ENCODE data around the gene LRRC3C. TPM values are rescaled to one million over a fixed set of nuclear protein-coding genes. Genes with fewer than 3 reads are reported as not detected.

The LRRC3C gene
- total and polyA plus RNA-seq, 4 donors: not detected

- Histone ChIP-seq H3K27me3 (ENCODE audit: control insufficient read depth in 3 of 3, insufficient read depth in 3 of 3, low read length in 2 of 3) (peaks cover 0 to 4% (median 0%) of the 10 kb centered on the region in 3 donors), H3K4me1 (ENCODE audit: control insufficient read depth in 5 of 5, insufficient read depth in 5 of 5, low read length in 5 of 5) (peaks cover 0 to 17% (median 5%) of the 10 kb centered on the region in 5 donors), H3K9me3 (ENCODE audit: control insufficient read depth in 4 of 4, insufficient read depth in 3 of 4, low read length in 3 of 4) (no peaks in the 10 kb centered on the region), H3K27ac (ENCODE audit: low read depth in 1 of 2, low read length in 1 of 2) (peak overlapping the region; percentile 71 to 84), H3K9ac (ENCODE audit: insufficient read depth in 1 of 2, low read length in 2 of 2) (peak overlapping the region; percentile 37 to 78), H3K36me3 (ENCODE audit: control insufficient read depth in 4 of 4, insufficient read depth in 4 of 4, low read length in 4 of 4) (peaks cover 5 to 15% (median 7%) of the 10 kb centered on the region in 4 donors), H3K4me3 (peak overlapping the region; percentile 33)
- no peak for TF ChIP-seq CTCF (IDR thresholded peaks at IDR 0.05; ENCODE audit: control extremely low read depth, extremely low read depth)
- ATAC-seq (ENCODE audit: insufficient read depth, low FRiP score) (peak; percentile 0), DNase-seq (peak in 2 of 3 donors; percentile 47 to 62)
- WGBS, 2 donors: 0% methylated on average over 10 of the region's 10 CpGs
These were observed 52.4 kb downstream of the LRRC3C start for GRCh38 chr17:39979893-39980350.

- Histone ChIP-seq H3K9me3 (ENCODE audit: control insufficient read depth in 4 of 4, insufficient read depth in 3 of 4, low read length in 3 of 4) (no peaks in the 10 kb centered on the region), H3K36me3 (ENCODE audit: control insufficient read depth in 4 of 4, insufficient read depth in 4 of 4, low read length in 4 of 4) (peaks cover 11 to 22% (median 13%) of the 10 kb centered on the region in 4 donors), H3K9ac (ENCODE audit: insufficient read depth in 1 of 2, low read length in 2 of 2) (peak within 1 kb of the TSS; percentile 93 to 94), H3K4me1 (ENCODE audit: control insufficient read depth in 5 of 5, insufficient read depth in 5 of 5, low read length in 5 of 5) (peaks cover 0 to 17% (median 5%) of the 10 kb centered on the region in 5 donors), H3K27ac (ENCODE audit: low read depth in 1 of 2, low read length in 1 of 2) (peak within 1 kb of the TSS; percentile 98 to 99), H3K27me3 (ENCODE audit: control insufficient read depth in 3 of 3, insufficient read depth in 3 of 3, low read length in 2 of 3) (peaks cover 0 to 1% (median 0%) of the 10 kb centered on the region in 3 donors), H3K4me3 (peak within 1 kb of the TSS; percentile 100)
- DNase-seq (peak; percentile 100), ATAC-seq (ENCODE audit: insufficient read depth, low FRiP score) (peak; percentile 95)
- TF ChIP-seq CTCF (IDR thresholded peaks at IDR 0.05; ENCODE audit: control extremely low read depth, extremely low read depth): peak; percentile 82
- 0% methylated on average over 81 to 84 of the region's 84 CpGs for WGBS, 2 donors
These were observed 53.0 kb downstream of the LRRC3C start, which contains the start of gene PSMD3 for GRCh38 chr17:39980351-39981206. Gene PSMD3, plus strand, starts transcription at chr17:39980807. Its CDS starts 164 bp downstream, at chr17:39980971.

DNA sequence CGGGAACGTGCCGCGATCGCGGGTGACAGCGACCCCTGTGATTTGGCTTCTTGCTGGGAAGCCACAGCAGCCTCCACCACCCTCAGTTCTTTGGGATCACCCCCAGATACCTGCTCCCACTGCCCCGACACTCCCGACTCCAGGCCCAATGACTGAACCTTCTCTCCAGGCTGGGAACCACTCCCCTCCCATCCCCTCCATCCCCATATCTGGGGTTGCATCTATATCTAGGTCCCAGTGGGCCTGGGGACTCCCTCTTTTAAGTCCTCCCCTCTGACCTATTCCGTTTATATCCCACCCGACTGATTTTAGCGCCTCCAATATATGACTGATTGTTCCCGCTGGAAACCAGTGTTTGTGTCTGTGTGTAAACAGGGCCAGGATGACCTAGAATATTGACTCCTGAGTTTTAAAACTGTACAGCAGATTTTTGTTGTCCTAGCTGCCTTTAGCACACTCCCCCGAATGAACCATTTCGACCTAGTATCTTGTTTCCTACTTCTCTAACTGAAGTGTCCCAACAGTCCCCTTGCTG is 53.7 kb downstream of the LRRC3C start:
- 0% methylated on average over 15 of the region's 15 CpGs for WGBS, 2 donors
- Histone ChIP-seq H3K27me3 (ENCODE audit: control insufficient read depth in 3 of 3, insufficient read depth in 3 of 3, low read length in 2 of 3) (no peaks in the 10 kb centered on the region), H3K4me1 (ENCODE audit: control insufficient read depth in 5 of 5, insufficient read depth in 5 of 5, low read length in 5 of 5) (peaks cover 0 to 17% (median 5%) of the 10 kb centered on the region in 5 donors), H3K36me3 (ENCODE audit: control insufficient read depth in 4 of 4, insufficient read depth in 4 of 4, low read length in 4 of 4) (peaks cover 14 to 26% (median 18%) of the 10 kb centered on the region in 4 donors), H3K27ac (ENCODE audit: low read depth in 1 of 2, low read length in 1 of 2) (peak overlapping the region; percentile 98 to 99), H3K9ac (ENCODE audit: insufficient read depth in 1 of 2, low read length in 2 of 2) (peak overlapping the region; percentile 93 to 94), H3K9me3 (ENCODE audit: control insufficient read depth in 4 of 4, insufficient read depth in 3 of 4, low read length in 3 of 4) (no peaks in the 10 kb centered on the region), H3K4me3 (peak overlapping the region; percentile 100)
- DNase-seq: no peak
- ATAC-seq (ENCODE audit: insufficient read depth, low FRiP score): no peak
- TF ChIP-seq CTCF (IDR thresholded peaks at IDR 0.05; ENCODE audit: control extremely low read depth, extremely low read depth): no peak

Measured in lung (tissue), 12 donors.